HepG2 (cell line): ENCODE measurements around the gene RPS27L. TPM values are rescaled to one million over a fixed set of nuclear protein-coding genes. Genes with fewer than 3 reads are reported as not detected.

Experiments used
- DPF2 ChIP-seq: sonication (generic); formaldehyde crosslinking; IDR thresholded peaks from 2 replicates; pipeline ENCODE4 v1.4.0; 2020; ENCODE audit warnings: mild to moderate bottlenecking, low read depth, missing genetic modification reagents, borderline replicate concordance
- GMEB2 ChIP-seq: IDR thresholded peaks from 2 replicates; pipeline ENCODE4 v1.6.1; 2016; ENCODE audit warnings: missing biosample characterization, missing genetic modification reagents, low read depth
- KDM5A ChIP-seq: fragments of 200-600 bp; sonication (generic); IDR thresholded peaks from 2 replicates; pipeline ENCODE4 v1.7.0; 2018; ENCODE audit warnings: antibody characterized with exemption, mild to moderate bottlenecking, low read length, borderline replicate concordance
- KDM6A ChIP-seq: IDR thresholded peaks from 2 replicates; pipeline ENCODE4 v1.6.1; 2016; ENCODE audit warnings: low read depth
- KLF12 ChIP-seq: sonication (generic); formaldehyde crosslinking; IDR thresholded peaks from 2 replicates; pipeline ENCODE4 v1.4.0; 2020; ENCODE audit warnings: missing genetic modification reagents, borderline replicate concordance
- MED13 ChIP-seq: sonication (generic); formaldehyde crosslinking; IDR thresholded peaks from 2 replicates; pipeline ENCODE4 v1.5.0; 2020; ENCODE audit warnings: missing genetic modification reagents
- MED8 ChIP-seq: sonication (generic); formaldehyde crosslinking; IDR thresholded peaks from 2 replicates; pipeline ENCODE4 v1.8.1; 2023; ENCODE audit warnings: mild to moderate bottlenecking, missing genetic modification reagents; ENCODE audit not compliant: insufficient replicate concordance
- NCOR1 ChIP-seq: fragments of 200-600 bp; sonication (generic); IDR thresholded peaks from 2 replicates; pipeline ENCODE4 v1.7.0; 2017; ENCODE audit warnings: antibody characterized with exemption, low read length, borderline replicate concordance
- NFIB ChIP-seq: sonication (generic); formaldehyde crosslinking; IDR thresholded peaks from 2 replicates; pipeline ENCODE4 v1.9.0; 2021; ENCODE audit warnings: missing genetic modification reagents, mild to moderate bottlenecking, borderline replicate concordance
- PAXIP1 ChIP-seq: sonication (generic); formaldehyde crosslinking; conservative IDR thresholded peaks from 2 replicates; pipeline ENCODE4 v1.4.0; 2020; ENCODE audit warnings: mild to moderate bottlenecking, missing genetic modification reagents, moderate library complexity
- PBX3 ChIP-seq: sonication (generic); formaldehyde crosslinking; IDR thresholded peaks from 2 replicates; pipeline ENCODE4 v1.8.1; 2023; ENCODE audit warnings: missing genetic modification reagents, inconsistent platforms, borderline replicate concordance
- PHF20 ChIP-seq: sonication (generic); formaldehyde crosslinking; IDR thresholded peaks from 2 replicates; pipeline ENCODE4 v1.5.0; 2020; ENCODE audit warnings: mild to moderate bottlenecking, missing genetic modification reagents
- PRDM10 ChIP-seq: sonication (generic); formaldehyde crosslinking; IDR thresholded peaks from 2 replicates; pipeline ENCODE4 v1.4.0; 2020; ENCODE audit warnings: low read depth, missing genetic modification reagents
- RBM39 ChIP-seq: fragments of 200-400 bp; formaldehyde crosslinking; IDR thresholded peaks from one replicate; pipeline ENCODE4 v1.6.1; 2018; ENCODE audit warnings: antibody characterized with exemption, mild to moderate bottlenecking, low read depth, low read length; ENCODE audit not compliant: poor library complexity, severe bottlenecking
- TARDBP ChIP-seq: sonication (generic); formaldehyde crosslinking; IDR thresholded peaks from 2 replicates; pipeline ENCODE4 v1.8.0; 2022; ENCODE audit warnings: mild to moderate bottlenecking, missing genetic modification reagents
- TCF7L2 ChIP-seq: IDR thresholded peaks from 2 replicates; pipeline ENCODE4 v1.6.1; 2011; ENCODE audit warnings: mild to moderate bottlenecking, low read depth, low read length, moderate library complexity
- ZFP90 ChIP-seq: sonication (generic); formaldehyde crosslinking; IDR thresholded peaks from 2 replicates; pipeline ENCODE4 v1.8.0; 2022; ENCODE audit warnings: missing genetic modification reagents, mild to moderate bottlenecking, inconsistent platforms, borderline replicate concordance
- ZNF205 ChIP-seq: IDR thresholded peaks from 2 replicates; pipeline ENCODE4 v1.6.1; 2018; ENCODE audit warnings: missing biosample characterization, missing genetic modification reagents
- ZNF629 ChIP-seq: sonication (generic); formaldehyde crosslinking; conservative IDR thresholded peaks from 2 replicates; pipeline ENCODE4 v1.5.0; 2020; ENCODE audit warnings: missing genetic modification reagents
- polyA plus RNA-seq, 8 experiments: library from polyadenylated mRNA; depleted of rRNA in 3 of 8; stranded (reverse) in 7 of 8; unstranded in 1 of 8; fragments of >200 nt; fragmentation: Illumina TruSeq in 4 of 8; extraction: Trizol in 4 of 8; gene quantifications; 2 replicates each; pipeline versions ENCODE4 v1.2.1 to v1.2.3, GENCODE V29; 2011 to 2016; ENCODE audit warnings: low read depth in 4 of 8, missing spikeins in 1 of 8, mixed read lengths in 1 of 8; ENCODE audit not compliant: insufficient read depth in 1 of 8
- total RNA-seq, 5 experiments: library from RNA; depleted of rRNA; stranded (reverse); fragments of >200 nt; fragmentation: Illumina TruSeq; extraction: Trizol; gene quantifications; 2 replicates each; pipeline ENCODE4 v1.2.3, GENCODE V29; 2016; ENCODE audit warnings: low read depth in 1 of 5

RPS27L gene
- total and polyA plus RNA-seq, 2 of the 13 experiments (the other 11 are each of a cell fraction or from before 2014, with no cell fraction given) = 231 to 433 TPM

GRCh38 chr15:63157118-63157843, at the start of gene RPS27L (continued):
- TF ChIP-seq ZNF629 (CRISPR knock-in tag) (no peak), NCOR1 (no peak), RBM39 (peak; percentile 93), ZNF205 (CRISPR knock-in tag) (peak; percentile 49; the same call in 1 of the 2 replicates), PAXIP1 (peak; percentile 39; the same call in 1 of the 2 replicates), PBX3 (CRISPR knock-in tag) (peak; percentile 50; the same call in 1 of the 2 replicates), MED8 (CRISPR knock-in tag) (peak; percentile 79), NFIB (CRISPR knock-in tag) (no peak), TCF7L2 (no peak), MED13 (CRISPR knock-in tag) (peak; percentile 54; the same call in 1 of the 2 replicates), KLF12 (peak; percentile 94), ZFP90 (peak; percentile 68; the same call in 1 of the 2 replicates), PHF20 (CRISPR knock-in tag) (peak; percentile 70), GMEB2 (CRISPR knock-in tag) (no peak), DPF2 (no peak), PRDM10 (CRISPR knock-in tag) (peak; percentile 78), TARDBP (peak; percentile 57), KDM5A (no peak; the same call in 1 of the 2 replicates), KDM6A (CRISPR knock-in tag) (no peak)
